ENCODE data around the gene CFAP92.

Gene CFAP92

GRCh38 chr3:128861491-128861890 lies 132.4 kb downstream of the CFAP92 start:
- DNase-seq (ENCODE audit: low read depth), result no peak
